ENCODE results near the gene NTN4.

DNA sequence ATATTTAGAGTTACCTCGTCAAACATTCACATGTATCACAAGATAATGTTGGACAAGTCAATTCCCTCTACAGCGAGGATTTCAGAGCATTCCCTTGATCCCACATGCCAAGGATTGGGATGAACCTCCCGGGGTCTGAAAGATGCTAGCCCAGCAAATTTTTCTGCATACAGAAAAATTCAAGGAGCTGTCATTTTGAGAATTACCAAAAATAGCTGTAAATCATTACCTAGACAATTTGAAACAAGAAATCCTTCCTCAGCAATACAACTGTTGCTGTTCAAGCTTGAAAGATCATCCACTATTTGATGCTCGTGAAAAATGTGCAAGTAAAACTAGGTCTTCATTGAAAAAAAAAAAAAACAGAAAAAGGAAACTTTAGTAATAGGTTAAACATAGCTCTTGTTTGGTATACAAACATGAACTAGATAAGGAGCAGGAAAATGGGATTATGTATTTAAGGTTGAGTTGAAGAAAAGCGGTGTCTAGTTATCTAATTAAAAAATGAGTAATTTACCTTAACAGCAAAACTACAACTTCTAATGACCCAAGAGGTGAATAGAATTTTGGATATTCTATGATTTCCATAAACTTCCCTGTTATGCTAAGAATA is 73.1 kb downstream of the NTN4 start:
- TF ChIP-seq, protein P1, sequence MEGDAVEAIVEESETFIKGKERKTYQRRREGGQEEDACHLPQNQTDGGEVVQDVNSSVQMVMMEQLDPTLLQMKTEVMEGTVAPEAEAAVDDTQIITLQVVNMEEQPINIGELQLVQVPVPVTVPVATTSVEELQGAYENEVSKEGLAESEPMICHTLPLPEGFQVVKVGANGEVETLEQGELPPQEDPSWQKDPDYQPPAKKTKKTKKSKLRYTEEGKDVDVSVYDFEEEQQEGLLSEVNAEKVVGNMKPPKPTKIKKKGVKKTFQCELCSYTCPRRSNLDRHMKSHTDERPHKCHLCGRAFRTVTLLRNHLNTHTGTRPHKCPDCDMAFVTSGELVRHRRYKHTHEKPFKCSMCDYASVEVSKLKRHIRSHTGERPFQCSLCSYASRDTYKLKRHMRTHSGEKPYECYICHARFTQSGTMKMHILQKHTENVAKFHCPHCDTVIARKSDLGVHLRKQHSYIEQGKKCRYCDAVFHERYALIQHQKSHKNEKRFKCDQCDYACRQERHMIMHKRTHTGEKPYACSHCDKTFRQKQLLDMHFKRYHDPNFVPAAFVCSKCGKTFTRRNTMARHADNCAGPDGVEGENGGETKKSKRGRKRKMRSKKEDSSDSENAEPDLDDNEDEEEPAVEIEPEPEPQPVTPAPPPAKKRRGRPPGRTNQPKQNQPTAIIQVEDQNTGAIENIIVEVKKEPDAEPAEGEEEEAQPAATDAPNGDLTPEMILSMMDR (IDR thresholded peaks at IDR 0.05) = no peak
- no peak for TF ChIP-seq POLR2AphosphoS5 (IDR thresholded peaks at IDR 0.05)
- TF ChIP-seq POLR2A (IDR thresholded peaks at IDR 0.05) = no peak
- TF ChIP-seq EP300 (IDR thresholded peaks at IDR 0.05; ENCODE audit: low read depth) = no peak
